ENCODE measurements around the gene PRKACA. TPM values are rescaled to one million over a fixed set of nuclear protein-coding genes. Genes with fewer than 3 reads are reported as not detected.

Gene PRKACA
- total RNA-seq, 2 experiments from 2014 or later: 58.1 to 68.7 TPM

DNA sequence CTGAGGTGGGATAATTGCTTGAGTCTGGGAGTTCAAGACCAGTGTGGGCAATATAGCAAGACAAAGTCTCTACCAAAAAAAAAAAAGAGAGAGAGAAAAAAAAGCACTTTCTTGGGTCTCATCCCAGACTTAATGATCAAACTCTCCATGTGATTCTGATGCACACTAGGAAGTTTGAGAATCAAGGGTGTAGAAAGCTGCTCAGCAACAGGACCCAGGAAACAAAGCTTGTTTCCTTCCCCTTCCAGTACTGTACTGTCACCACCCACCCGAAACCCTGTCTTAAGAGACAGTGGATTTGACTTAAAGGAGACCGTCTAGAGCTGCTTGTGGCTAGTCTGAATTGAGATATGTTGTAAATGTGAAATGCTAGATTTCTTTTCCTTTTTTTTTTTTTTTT, 39.2 kb downstream of the PRKACA start:
- Mint-ChIP-seq H3K27ac (no peak overlapping the region), H3K27me3 (no peaks in the 10 kb centered on the region), H3K36me3 (ENCODE audit: low read depth) (no peaks in the 10 kb centered on the region), H3K9me3 (ENCODE audit: low read depth) (no peaks in the 10 kb centered on the region), H3K4me3 (no peak overlapping the region), H3K4me1 (peaks cover 24% of the 10 kb centered on the region)
- intact Hi-C loops (cut with DNase I, micrococcal nuclease): loop anchor here (10.0 kb wide), 2 partner anchors 304 to 484 kb away; partner anchors contain the start of gene C19orf53 (in 1 of the 2)
- ATAC-seq (no peak), DNase-seq (no peak)
- POLR2A ChIA-PET: no interaction called here
- CTCF ChIA-PET: interaction anchor here (0.6 to 2.2 kb wide), 8 partner anchors 18 to 411 kb away, joined by 3 to 8 read pairs (median 4); no protein-coding TSS in a partner anchor

DNA sequence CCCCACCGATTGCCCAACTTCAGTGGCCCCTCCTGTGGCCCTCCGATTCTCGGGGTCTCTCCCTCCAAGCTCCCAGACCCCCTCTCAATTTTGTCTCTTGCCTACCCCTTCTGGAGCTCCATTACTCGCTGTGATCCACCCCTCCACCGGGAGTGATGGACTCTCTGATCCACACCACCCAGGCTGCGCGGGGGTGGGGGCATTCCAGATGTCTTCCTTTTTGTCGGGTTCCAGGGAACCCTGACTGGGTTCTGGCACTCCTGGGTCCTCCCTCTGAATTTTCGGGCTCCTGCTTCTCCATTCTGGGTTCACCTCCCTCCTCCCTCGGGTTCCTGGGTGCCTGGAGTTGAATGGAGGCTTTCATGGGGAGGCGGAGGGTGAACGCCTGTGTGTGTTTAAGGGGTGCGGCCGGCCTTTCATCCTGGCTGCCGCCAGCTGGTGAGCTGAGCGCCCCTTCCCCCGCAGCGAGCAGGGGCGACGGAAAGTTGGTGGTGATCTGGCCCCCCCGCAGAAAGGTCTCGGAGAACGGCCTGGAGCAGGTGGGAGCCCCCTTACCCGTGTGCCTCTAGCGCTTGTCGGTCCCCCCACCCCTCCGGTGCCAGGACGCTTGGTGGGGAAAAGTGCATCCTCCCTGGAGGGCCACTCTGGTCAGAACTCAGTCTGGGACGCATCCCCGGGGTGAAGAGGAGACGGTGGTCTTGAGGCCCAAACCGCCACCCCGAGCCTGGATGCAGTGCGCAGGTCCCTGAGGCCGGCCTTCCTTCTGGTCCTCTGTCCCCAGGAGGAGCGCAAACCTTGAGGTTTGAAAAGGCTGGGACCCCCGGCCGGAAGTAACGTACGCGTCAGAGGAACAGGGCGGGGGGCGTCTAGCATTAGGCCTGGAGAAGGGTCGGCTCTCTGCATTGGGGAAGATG, 43.4 kb downstream of the PRKACA start:
- H3K9me3 Mint-ChIP-seq (ENCODE audit: low read depth): no peaks in the 10 kb centered on the region
- CTCF ChIA-PET: interaction anchor here (0.6 to 6.6 kb wide), 18 partner anchors 10 to 344 kb away, joined by 3 to 49 read pairs (median 4); partner anchors contain the start of genes ASF1B, C19orf67 and PALM3
- H3K27ac Mint-ChIP-seq: peak overlapping the region; percentile 80
- peaks cover 21% of the 10 kb centered on the region for H3K4me1 Mint-ChIP-seq
- intact Hi-C loops (cut with DNase I, micrococcal nuclease): loop anchor here (1.0 to 10.0 kb wide), 12 partner anchors 17 to 479 kb away; partner anchors contain the start of genes ASF1B (in 1 of the 2), C19orf53 (in 1 of the 2), DCAF15 (in 1 of the 2) and IL27RA (in 1 of the 2)
- POLR2A ChIA-PET: no interaction called here
- peaks cover 2% of the 10 kb centered on the region for H3K27me3 Mint-ChIP-seq
- DNase-seq (peak; percentile 67), ATAC-seq (peak; percentile 6)
- H3K4me3 Mint-ChIP-seq: peak overlapping the region; percentile 87
- no peaks in the 10 kb centered on the region for H3K36me3 Mint-ChIP-seq (ENCODE audit: low read depth)

DNA sequence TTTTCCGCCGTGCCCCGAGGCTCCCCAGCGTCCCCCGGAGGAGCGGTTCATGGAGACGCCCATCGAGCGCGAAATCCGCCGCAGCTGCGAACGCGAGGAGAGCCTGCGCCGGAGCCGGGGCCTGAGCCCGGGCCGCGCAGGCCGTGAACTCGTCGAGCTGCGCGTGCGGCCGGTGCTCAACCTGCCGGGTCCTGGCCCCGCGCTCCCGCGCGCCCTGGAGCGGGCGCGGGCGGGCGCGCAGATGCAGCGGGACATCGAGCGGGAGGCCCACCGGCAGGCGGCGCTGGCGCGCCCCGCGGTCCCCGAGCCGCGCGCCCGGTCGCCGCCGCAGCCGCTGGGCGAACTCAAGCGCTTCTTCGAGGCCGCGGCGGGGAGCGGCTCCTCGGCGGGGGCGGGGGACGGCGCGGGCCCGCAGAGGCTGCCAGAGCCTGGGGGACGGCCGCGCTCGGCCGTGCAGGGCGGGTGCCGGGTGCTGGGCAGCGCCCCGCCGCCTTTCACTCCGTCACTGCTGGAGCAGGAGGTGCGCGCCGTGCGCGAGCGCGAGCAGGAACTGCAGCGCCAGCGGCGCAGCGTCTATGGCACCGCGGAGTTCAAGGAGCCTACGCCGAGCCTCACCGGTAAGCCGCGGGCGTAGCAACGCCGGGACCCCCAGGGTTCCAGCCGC, 44.2 kb downstream of the PRKACA start:
- Mint-ChIP-seq H3K9me3 (ENCODE audit: low read depth) (no peaks in the 10 kb centered on the region), H3K36me3 (ENCODE audit: low read depth) (no peaks in the 10 kb centered on the region), H3K4me3 (peak overlapping the region; percentile 87), H3K27ac (peak overlapping the region; percentile 80), H3K4me1 (peaks cover 21% of the 10 kb centered on the region), H3K27me3 (peaks cover 2% of the 10 kb centered on the region)
- ChIA-PET POLR2A (no interaction called here), CTCF (interaction anchor here (0.6 to 6.6 kb wide), 26 partner anchors 10 to 343 kb away, joined by 3 to 49 read pairs (median 4); partner anchors contain the start of genes ASF1B, C19orf67 and PALM3)
- ATAC-seq: peak; percentile 74
- DNase-seq: peak; percentile 87
- intact Hi-C loops (cut with DNase I, micrococcal nuclease): loop anchor here (1.0 to 10.0 kb wide), 10 partner anchors 18 to 479 kb away; partner anchors contain the start of genes ASF1B (in 1 of the 2), C19orf53 (in 1 of the 2), DCAF15 (in 1 of the 2) and IL27RA (in 1 of the 2)

DNA sequence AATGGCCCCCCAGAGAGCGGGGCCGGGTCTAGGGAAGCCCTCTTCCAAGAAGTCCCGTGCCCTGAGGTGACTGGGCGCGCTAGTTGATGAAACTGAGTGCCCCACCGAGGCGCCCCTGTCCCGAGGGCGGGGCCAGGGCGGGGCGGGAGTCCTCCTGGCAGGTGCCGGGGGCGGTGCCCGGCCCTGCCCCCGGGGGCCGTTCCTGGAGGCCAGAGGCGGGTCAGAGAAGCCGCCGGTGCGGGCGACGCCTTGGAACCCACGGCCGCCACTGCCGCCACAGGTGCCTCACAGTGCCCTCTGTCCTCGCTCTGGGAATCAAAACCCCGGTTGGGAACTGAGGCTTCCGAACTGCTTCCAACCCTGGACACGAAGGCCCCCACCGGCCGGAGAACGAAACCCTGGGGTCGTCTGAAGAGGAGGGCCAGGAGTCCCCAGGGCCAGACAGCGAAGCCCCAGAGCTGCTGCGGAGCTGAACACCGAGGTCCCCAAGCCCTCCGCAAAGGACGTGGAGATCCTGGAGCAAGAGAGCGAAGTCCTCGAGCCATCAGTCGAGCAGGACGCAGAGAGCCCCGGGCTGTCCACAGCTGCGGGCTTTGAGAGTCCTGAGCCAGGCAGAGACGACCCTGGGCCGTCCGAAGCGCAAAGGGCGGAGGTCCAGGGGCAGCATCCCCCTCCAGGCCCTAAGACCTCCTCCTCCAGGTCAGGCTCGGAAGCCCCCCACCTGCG, 44.9 kb downstream of the PRKACA start, which contains the start of gene MISP3:
TSS of gene MISP3 (plus strand) at position 252 of the 726 bp plus-strand sequence. CDS start 524 bp downstream, outside the sequence.
- intact Hi-C loops (cut with DNase I, micrococcal nuclease): loop anchor here (1.0 to 10.0 kb wide), 10 partner anchors 19 to 478 kb away; partner anchors contain the start of genes ASF1B (in 1 of the 2), C19orf53 (in 1 of the 2), DCAF15 (in 1 of the 2) and IL27RA (in 1 of the 2)
- H3K4me1 Mint-ChIP-seq: peaks cover 21% of the 10 kb centered on the region
- peak within 1 kb of the TSS; percentile 37 for H3K27ac Mint-ChIP-seq
- POLR2A ChIA-PET: interaction anchor here (0.6 kb wide), 2 partner anchors 12 to 312 kb away, joined by 3 read pairs; no protein-coding TSS in a partner anchor
- H3K9me3 Mint-ChIP-seq (ENCODE audit: low read depth): no peaks in the 10 kb centered on the region
- peak within 1 kb of the TSS; percentile 87 for H3K4me3 Mint-ChIP-seq
- DNase-seq (peak; percentile 64), ATAC-seq (peak; percentile 6)
- no peaks in the 10 kb centered on the region for H3K36me3 Mint-ChIP-seq (ENCODE audit: low read depth)
- CTCF ChIA-PET: interaction anchor here (0.6 to 6.6 kb wide), 25 partner anchors 10 to 1107 kb away, joined by 3 to 49 read pairs (median 4); partner anchors contain the start of genes ASF1B, C19orf67 and PALM3
- peaks cover 2% of the 10 kb centered on the region for H3K27me3 Mint-ChIP-seq

DNA sequence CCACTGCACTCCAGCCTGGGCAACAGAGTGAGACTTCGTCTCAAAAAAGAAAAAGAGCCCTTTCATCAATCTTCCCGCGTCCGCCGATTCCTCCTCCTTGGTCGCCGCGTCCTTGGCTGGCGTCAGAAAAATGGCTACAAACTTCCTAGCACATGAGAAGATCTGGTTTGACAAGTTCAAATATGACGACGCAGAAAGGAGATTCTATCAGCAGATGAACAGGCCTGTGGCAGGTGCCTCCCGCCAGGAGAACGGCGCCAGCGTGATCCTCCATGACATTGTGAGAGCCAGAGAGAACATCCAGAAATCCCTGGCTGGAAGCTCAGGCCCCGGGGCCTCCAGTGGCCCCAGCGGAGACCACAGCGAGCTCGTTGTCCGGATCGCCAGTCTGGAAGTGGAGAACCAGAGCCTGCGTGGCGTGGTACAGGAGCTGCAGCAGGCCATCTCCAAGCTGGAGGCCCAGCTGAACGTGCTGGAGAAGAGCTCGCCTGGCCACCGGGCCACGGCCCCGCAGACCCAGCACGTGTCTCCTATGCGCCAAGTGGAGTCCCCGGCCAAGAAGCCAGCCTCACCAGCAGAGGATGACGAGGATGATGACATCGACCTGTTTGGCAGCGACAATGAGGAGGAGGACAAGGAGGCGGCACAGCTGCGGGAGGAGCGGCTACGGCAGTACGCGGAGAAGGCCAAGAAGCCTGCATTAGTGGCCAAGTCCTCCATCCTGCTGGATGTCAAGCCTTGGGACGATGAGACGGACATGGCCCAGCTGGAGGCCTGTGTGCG, 47.1 kb downstream of the PRKACA start:
- Mint-ChIP-seq H3K4me1 (peaks cover 21% of the 10 kb centered on the region), H3K27me3 (peaks cover 2% of the 10 kb centered on the region), H3K36me3 (ENCODE audit: low read depth) (no peaks in the 10 kb centered on the region), H3K4me3 (no peak overlapping the region), H3K27ac (no peak overlapping the region), H3K9me3 (ENCODE audit: low read depth) (no peaks in the 10 kb centered on the region)
- intact Hi-C loops (cut with DNase I, micrococcal nuclease): loop anchor here (5.0 to 10.0 kb wide), 3 partner anchors 38 to 476 kb away; partner anchors contain the start of genes C19orf53 (in 1 of the 2) and IL27RA (in 1 of the 2)
- ChIA-PET CTCF (interaction anchor here (0.7 to 6.6 kb wide), 11 partner anchors 10 to 364 kb away, joined by 3 to 49 read pairs (median 3); partner anchors contain the start of gene PALM3), POLR2A (interaction anchor here (0.6 kb wide), 1 partner anchor 13 kb away, joined by 3 read pairs; no protein-coding TSS in a partner anchor)
- no peak for DNase-seq
- no peak for ATAC-seq

DNA sequence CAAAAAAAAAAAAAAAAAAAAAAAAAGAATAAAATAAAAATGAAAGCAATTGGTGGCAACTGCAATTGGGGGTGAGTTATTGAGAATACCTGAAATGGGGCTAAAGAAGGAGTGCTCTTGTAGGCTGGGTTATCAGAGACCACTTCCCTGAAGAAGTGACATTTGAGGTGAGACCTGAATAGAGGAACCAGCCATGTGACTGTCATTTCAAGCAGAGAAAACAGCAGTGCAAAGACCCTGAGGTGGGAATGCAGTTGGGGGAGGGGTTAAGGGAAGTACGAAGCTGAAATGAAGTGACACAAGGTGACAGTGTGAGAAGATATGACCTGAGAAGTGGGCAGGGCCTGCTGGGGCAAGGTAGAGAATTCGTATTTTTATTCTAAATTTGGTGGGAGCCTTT, 51.4 kb downstream of the PRKACA start:
- Mint-ChIP-seq H3K4me1 (no peaks in the 10 kb centered on the region), H3K36me3 (ENCODE audit: low read depth) (no peaks in the 10 kb centered on the region), H3K27ac (no peak overlapping the region), H3K4me3 (no peak overlapping the region), H3K9me3 (ENCODE audit: low read depth) (no peaks in the 10 kb centered on the region), H3K27me3 (peaks cover 6% of the 10 kb centered on the region)
- POLR2A ChIA-PET: no interaction called here
- CTCF ChIA-PET: interaction anchor here (0.7 to 0.8 kb wide), 2 partner anchors 10 to 266 kb away, joined by 3 read pairs; no protein-coding TSS in a partner anchor
- intact Hi-C loops (cut with DNase I, micrococcal nuclease): no loop called here
- ATAC-seq (peak; percentile 40), DNase-seq (no peak)

DNA sequence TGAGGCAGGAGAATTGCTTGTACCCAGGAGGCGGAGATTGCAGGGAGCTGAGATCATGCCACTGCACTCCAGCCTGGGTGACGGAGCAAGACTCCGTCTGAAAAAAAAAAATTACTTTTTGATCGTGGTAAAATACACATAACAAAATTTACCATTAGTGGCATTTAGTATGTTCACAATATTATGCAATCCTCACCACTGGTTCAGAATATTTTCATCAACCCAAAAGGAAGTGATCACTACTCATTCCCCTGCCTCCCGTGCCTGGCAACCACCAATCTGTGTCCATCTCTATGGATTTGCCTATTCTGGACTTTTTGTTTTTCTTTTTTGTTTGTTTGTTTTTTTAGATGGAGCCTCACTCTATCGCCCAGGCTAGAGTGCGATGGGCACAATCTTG, 54.5 kb downstream of the PRKACA start:
- ATAC-seq: no peak
- Mint-ChIP-seq H3K27me3 (peaks cover 24% of the 10 kb centered on the region), H3K4me1 (peaks cover 10% of the 10 kb centered on the region), H3K36me3 (ENCODE audit: low read depth) (no peaks in the 10 kb centered on the region), H3K27ac (no peak overlapping the region), H3K4me3 (no peak overlapping the region), H3K9me3 (ENCODE audit: low read depth) (no peaks in the 10 kb centered on the region)
- ChIA-PET POLR2A (no interaction called here), CTCF (interaction anchor here (0.6 kb wide), 1 partner anchor 9 kb away, joined by 4 read pairs; no protein-coding TSS in a partner anchor)
- intact Hi-C loops (cut with DNase I, micrococcal nuclease): no loop called here
- no peak for DNase-seq

DNA sequence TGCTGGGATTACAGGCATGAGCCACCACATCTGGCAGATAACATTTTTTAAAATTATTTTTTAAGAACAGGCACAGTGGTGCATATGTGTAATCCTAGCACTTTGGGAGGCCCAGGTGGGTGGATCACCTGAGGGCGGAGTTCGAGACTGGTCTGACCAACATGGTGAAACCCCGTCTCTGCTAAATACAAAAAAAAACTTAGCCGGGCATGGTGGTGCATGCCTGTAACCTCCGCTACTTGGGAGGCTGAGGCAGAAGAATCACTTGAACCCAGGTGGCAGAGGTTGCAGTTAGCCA, 55.1 kb downstream of the PRKACA start:
- Mint-ChIP-seq H3K27me3 (peaks cover 27% of the 10 kb centered on the region), H3K9me3 (ENCODE audit: low read depth) (no peaks in the 10 kb centered on the region), H3K36me3 (ENCODE audit: low read depth) (no peaks in the 10 kb centered on the region), H3K4me3 (no peak overlapping the region), H3K27ac (no peak overlapping the region), H3K4me1 (peaks cover 16% of the 10 kb centered on the region)
- ATAC-seq (no peak), DNase-seq (no peak)
- ChIA-PET POLR2A (no interaction called here), CTCF (interaction anchor here (0.7 to 4.1 kb wide), 2 partner anchors 9 to 156 kb away, joined by 3 to 49 read pairs; partner anchors contain the start of gene MISP3)
- intact Hi-C loops (cut with DNase I, micrococcal nuclease): no loop called here

DNA sequence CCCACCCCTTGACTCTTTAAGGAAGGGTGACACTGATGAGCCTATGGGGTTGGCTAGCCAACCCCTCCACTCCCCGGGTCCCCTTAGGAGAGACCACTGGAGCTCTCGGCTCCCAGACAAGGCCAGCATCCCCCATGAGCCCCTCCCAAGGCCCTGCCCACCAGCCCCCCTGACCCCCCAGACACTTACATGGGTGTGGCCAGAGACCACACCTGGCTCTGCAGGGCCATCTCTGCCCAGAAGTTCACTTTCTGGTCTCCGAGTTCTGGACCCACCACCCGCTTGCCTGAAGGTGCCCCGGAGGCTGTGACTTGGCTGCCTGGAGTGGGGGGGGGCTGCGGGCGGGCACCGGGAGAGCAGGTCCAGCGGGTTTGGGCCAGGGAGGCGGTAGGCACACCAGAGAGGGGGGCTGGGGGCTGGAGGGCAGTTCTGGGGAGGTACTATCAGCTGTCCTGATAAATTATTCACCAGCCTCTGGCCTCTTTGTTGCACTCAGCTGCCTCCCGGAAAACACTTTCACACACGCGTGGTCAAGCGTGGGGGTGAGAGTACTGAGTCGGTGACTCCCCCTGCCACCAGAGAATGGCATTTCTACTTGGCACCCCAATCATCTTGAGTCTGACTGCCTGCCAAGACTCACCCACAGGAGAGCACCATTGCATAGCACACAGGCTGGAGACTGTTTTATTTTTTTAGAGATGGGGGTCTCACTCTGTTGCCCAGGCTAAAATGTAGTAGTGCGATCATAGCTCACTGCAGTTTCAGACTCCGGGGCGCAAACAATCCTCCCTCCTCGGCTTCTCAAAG, 55.6 kb downstream of the PRKACA start, which contains the start of gene PALM3:
TSS of gene PALM3 (minus strand) at position 326 of the 807 bp plus-strand sequence. CDS start at position 230, 96 bp downstream.
- H3K4me1 Mint-ChIP-seq: peaks cover 16% of the 10 kb centered on the region
- no peaks in the 10 kb centered on the region for H3K9me3 Mint-ChIP-seq (ENCODE audit: low read depth)
- no peak within 1 kb of the TSS for H3K27ac Mint-ChIP-seq
- CTCF ChIA-PET: interaction anchor here (0.7 to 4.8 kb wide), 4 partner anchors 9 to 155 kb away, joined by 3 to 49 read pairs (median 19); partner anchors contain the start of gene MISP3
- ATAC-seq: no peak
- no peaks in the 10 kb centered on the region for H3K36me3 Mint-ChIP-seq (ENCODE audit: low read depth)
- POLR2A ChIA-PET: no interaction called here
- no peak within 1 kb of the TSS for H3K4me3 Mint-ChIP-seq
- intact Hi-C loops (cut with DNase I, micrococcal nuclease): no loop called here
- no peak for DNase-seq
- H3K27me3 Mint-ChIP-seq: peaks cover 28% of the 10 kb centered on the region

All from activated CD4-positive, alpha-beta T cell treated with anti-CD3 and anti-CD28 coated beads for 36 hours (primary cell).